Hepatocyte (in vitro differentiated cells): Measurements from ENCODE around the gene PTPRM.

Experiments
- EZH2 ChIP-seq: fragments of 200-600 bp; sonication (generic); IDR thresholded peaks from 2 replicates; pipeline ENCODE4 v1.6.1; 2016; ENCODE audit warnings: antibody characterized with exemption, mild to moderate bottlenecking, borderline replicate concordance
- EZH2phosphoT487 ChIP-seq: fragments of 200-600 bp; sonication (generic); IDR thresholded peaks from one replicate; pipeline ENCODE4 v1.6.1; 2018; ENCODE audit warnings: antibody characterized with exemption, mild to moderate bottlenecking, low read depth, moderate library complexity; ENCODE audit not compliant: unreplicated experiment, severe bottlenecking
- TF ChIP-seq, protein P1 (sequence below): fragments of 200-600 bp; sonication (generic); IDR thresholded peaks from 2 replicates; pipeline ENCODE4 v1.5.1; 2016; ENCODE audit warnings: antibody characterized with exemption, mild to moderate bottlenecking; ENCODE audit not compliant: poor library complexity

DNA sequence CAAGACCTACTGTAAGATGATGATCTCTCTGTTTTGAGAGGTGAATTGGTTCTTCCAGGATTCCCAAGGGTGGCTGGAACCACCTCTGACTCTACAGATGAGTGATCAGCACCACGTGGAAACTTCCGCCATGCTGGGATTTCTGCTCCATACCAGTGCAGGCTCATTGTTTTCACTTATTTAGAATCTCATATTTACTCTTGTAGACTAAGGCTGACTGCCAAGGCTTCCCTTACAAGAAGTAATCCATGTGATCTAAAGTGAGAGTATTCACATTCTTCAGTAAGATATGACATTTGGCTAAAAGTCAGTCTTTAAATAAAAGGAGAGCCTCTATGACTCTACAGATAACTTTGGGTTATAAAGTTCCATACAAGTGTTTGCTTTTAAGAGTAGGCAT, 719.2 kb downstream of the PTPRM start:
- TF ChIP-seq, protein P1, sequence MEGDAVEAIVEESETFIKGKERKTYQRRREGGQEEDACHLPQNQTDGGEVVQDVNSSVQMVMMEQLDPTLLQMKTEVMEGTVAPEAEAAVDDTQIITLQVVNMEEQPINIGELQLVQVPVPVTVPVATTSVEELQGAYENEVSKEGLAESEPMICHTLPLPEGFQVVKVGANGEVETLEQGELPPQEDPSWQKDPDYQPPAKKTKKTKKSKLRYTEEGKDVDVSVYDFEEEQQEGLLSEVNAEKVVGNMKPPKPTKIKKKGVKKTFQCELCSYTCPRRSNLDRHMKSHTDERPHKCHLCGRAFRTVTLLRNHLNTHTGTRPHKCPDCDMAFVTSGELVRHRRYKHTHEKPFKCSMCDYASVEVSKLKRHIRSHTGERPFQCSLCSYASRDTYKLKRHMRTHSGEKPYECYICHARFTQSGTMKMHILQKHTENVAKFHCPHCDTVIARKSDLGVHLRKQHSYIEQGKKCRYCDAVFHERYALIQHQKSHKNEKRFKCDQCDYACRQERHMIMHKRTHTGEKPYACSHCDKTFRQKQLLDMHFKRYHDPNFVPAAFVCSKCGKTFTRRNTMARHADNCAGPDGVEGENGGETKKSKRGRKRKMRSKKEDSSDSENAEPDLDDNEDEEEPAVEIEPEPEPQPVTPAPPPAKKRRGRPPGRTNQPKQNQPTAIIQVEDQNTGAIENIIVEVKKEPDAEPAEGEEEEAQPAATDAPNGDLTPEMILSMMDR = no peak
- TF ChIP-seq EZH2 = no peak
- no peak for TF ChIP-seq EZH2phosphoT487
